Astrocyte of the cerebellum (primary cell): ENCODE data around the gene GBA2.

Source experiments
- DNase-seq: peaks from one replicate; pipeline ENCODE4 v3.0.0-alpha.2; 2011; ENCODE audit warnings: low read depth
- H3K4me3 ChIP-seq: 2 replicates; pipeline ENCODE4 v1.5.1; 2011; ENCODE audit warnings: mild to moderate bottlenecking, low read depth, low read length, moderate library complexity
- CTCF ChIP-seq: IDR thresholded peaks from 2 replicates; pipeline ENCODE4 v1.5.1; 2012; ENCODE audit warnings: low read length, low read depth, moderate library complexity, mild to moderate bottlenecking; ENCODE audit errors: missing control alignments
- in situ Hi-C: cut with HindIII; loops from 2 replicates; pipeline ENCODE4 v1.10.0; 2017; ENCODE audit warnings: low sequenced_read_pairs

The GBA2 gene

GRCh38 chr9:35745569-35745968, 3.5 kb downstream of the GBA2 start:
- in situ Hi-C loops = loop anchor here (5.0 kb wide), 1 partner anchor 67 kb away; the partner anchor contains the start of gene SPAG8
- TF ChIP-seq CTCF = no peak
- DNase-seq = no peak
- no peak overlapping the region for H3K4me3 ChIP-seq

GRCh38 chr9:35743880-35744518, 5.0 kb downstream of the GBA2 start:
- DNase-seq = no peak
- H3K4me3 ChIP-seq = no peak overlapping the region
- in situ Hi-C loops = no loop called here
- no peak for TF ChIP-seq CTCF

- no peak for DNase-seq
- H3K4me3 ChIP-seq = no peak overlapping the region
- TF ChIP-seq CTCF = no peak
- in situ Hi-C loops = no loop called here
Measured at GRCh38 chr9:35743452-35743851, 5.6 kb downstream of the GBA2 start.

GRCh38 chr9:35741740-35742139, 7.3 kb downstream of the GBA2 start:
- in situ Hi-C loops = no loop called here
- no peak overlapping the region for H3K4me3 ChIP-seq
- DNase-seq = no peak
- no peak for TF ChIP-seq CTCF

- in situ Hi-C loops = no loop called here
- H3K4me3 ChIP-seq = no peak overlapping the region
- no peak for DNase-seq
- TF ChIP-seq CTCF = no peak
Measured at GRCh38 chr9:35740243-35740642, 8.8 kb downstream of the GBA2 start.

GRCh38 chr9:35738924-35739323, 10.1 kb downstream of the GBA2 start:
- DNase-seq = no peak
- in situ Hi-C loops = no loop called here
- H3K4me3 ChIP-seq = no peak overlapping the region
- TF ChIP-seq CTCF = no peak
